HepG2 (cell line): ENCODE data around the gene TMEM217. TPM values are rescaled to one million over a fixed set of nuclear protein-coding genes. Genes with fewer than 3 reads are reported as not detected.

Experiments
- ARHGAP35 ChIP-seq: sonication (generic); formaldehyde crosslinking; IDR thresholded peaks from 2 replicates; pipeline ENCODE4 v1.9.0; 2022; ENCODE audit warnings: mild to moderate bottlenecking, inconsistent platforms, moderate library complexity, missing genetic modification reagents, borderline replicate concordance
- CAMTA2 ChIP-seq: sonication (generic); formaldehyde crosslinking; IDR thresholded peaks from 2 replicates; pipeline ENCODE4 v1.4.0; 2020; ENCODE audit warnings: mild to moderate bottlenecking, missing genetic modification reagents, borderline replicate concordance
- CC2D1A ChIP-seq: sonication (generic); formaldehyde crosslinking; IDR thresholded peaks from 2 replicates; pipeline ENCODE4 v1.8.1; 2023; ENCODE audit warnings: mild to moderate bottlenecking, missing genetic modification reagents
- CHD2 ChIP-seq: IDR thresholded peaks from 2 replicates; pipeline ENCODE4 v1.6.1; 2011; ENCODE audit warnings: low read depth, low read length, improper control_type of control experiment
- GPBP1L1 ChIP-seq: sonication (generic); formaldehyde crosslinking; IDR thresholded peaks from 2 replicates; pipeline ENCODE4 v1.5.0; 2020; ENCODE audit warnings: mild to moderate bottlenecking, missing genetic modification reagents
- GTF2F1 ChIP-seq: fragments of 150-350 bp; IDR thresholded peaks from 2 replicates; pipeline ENCODE4 v1.6.1; 2014; ENCODE audit warnings: low read length
- HDAC6 ChIP-seq: fragments of 200-600 bp; sonication (generic); IDR thresholded peaks from 2 replicates; pipeline ENCODE4 v1.7.0; 2017; ENCODE audit warnings: mild to moderate bottlenecking, antibody characterized with exemption, low read length, low read depth
- HNRNPL ChIP-seq: fragments of 200-400 bp; formaldehyde crosslinking; IDR thresholded peaks from 2 replicates; pipeline ENCODE4 v1.6.1; 2017; ENCODE audit warnings: mild to moderate bottlenecking, low read depth, low read length
- KDM5A ChIP-seq: fragments of 200-600 bp; sonication (generic); IDR thresholded peaks from 2 replicates; pipeline ENCODE4 v1.7.0; 2018; ENCODE audit warnings: antibody characterized with exemption, mild to moderate bottlenecking, low read length, borderline replicate concordance
- KLF15 ChIP-seq: sonication (generic); formaldehyde crosslinking; IDR thresholded peaks from 2 replicates; pipeline ENCODE4 v1.8.1; 2023; ENCODE audit warnings: borderline replicate concordance, mild to moderate bottlenecking, inconsistent platforms, missing genetic modification reagents, mixed read lengths
- NFE2L2 ChIP-seq: fragments of 150-350 bp; IDR thresholded peaks from 2 replicates; pipeline ENCODE4 v1.6.1; 2014; ENCODE audit warnings: low read length
- NR2F6 ChIP-seq, 2 experiments: IDR thresholded peaks; 2 replicates each; pipeline ENCODE4 v1.6.1; 2016; ENCODE audit warnings: antibody characterized with exemption in 1 of 2, mild to moderate bottlenecking in 1 of 2
- NRL ChIP-seq: sonication (generic); formaldehyde crosslinking; IDR thresholded peaks from 2 replicates; pipeline ENCODE4 v1.5.0; 2020; ENCODE audit warnings: missing genetic modification reagents, mild to moderate bottlenecking, moderate library complexity, borderline replicate concordance
- POGK ChIP-seq: sonication (generic); formaldehyde crosslinking; conservative IDR thresholded peaks from 2 replicates; pipeline ENCODE4 v1.8.0; 2022; ENCODE audit warnings: mild to moderate bottlenecking, moderate library complexity, missing genetic modification reagents
- SALL1 ChIP-seq: sonication (generic); formaldehyde crosslinking; IDR thresholded peaks from 2 replicates; pipeline ENCODE4 v1.8.0; 2022; ENCODE audit warnings: mild to moderate bottlenecking, missing genetic modification reagents
- SMAD1 ChIP-seq: sonication (generic); formaldehyde crosslinking; IDR thresholded peaks from 2 replicates; pipeline ENCODE4 v1.4.0; 2020; ENCODE audit warnings: missing genetic modification reagents, low read depth, mild to moderate bottlenecking, borderline replicate concordance
- SMC3 ChIP-seq: IDR thresholded peaks from 2 replicates; pipeline ENCODE4 v1.6.1; 2011; ENCODE audit warnings: low read length, improper control_type of control experiment
- SSRP1 ChIP-seq: IDR thresholded peaks from 2 replicates; pipeline ENCODE4 v1.6.1; 2016; ENCODE audit warnings: control low read depth
- STAG1 ChIP-seq: sonication (generic); formaldehyde crosslinking; IDR thresholded peaks from 2 replicates; pipeline ENCODE4 v1.4.0; 2020; ENCODE audit warnings: missing genetic modification reagents
- TAF1 ChIP-seq: sonication (generic); formaldehyde crosslinking; IDR thresholded peaks from 2 replicates; pipeline ENCODE4 v1.4.0; 2020; ENCODE audit warnings: missing genetic modification reagents
- TAF15 ChIP-seq: fragments of 200-400 bp; formaldehyde crosslinking; IDR thresholded peaks from one replicate; pipeline ENCODE4 v1.6.1; 2018; ENCODE audit warnings: mild to moderate bottlenecking, low read depth, low read length; ENCODE audit not compliant: poor library complexity, severe bottlenecking
- YEATS2 ChIP-seq: sonication (generic); formaldehyde crosslinking; IDR thresholded peaks from 2 replicates; pipeline ENCODE4 v1.4.0; 2020; ENCODE audit warnings: missing genetic modification reagents, borderline replicate concordance
- ZNF17 ChIP-seq: sonication (generic); formaldehyde crosslinking; IDR thresholded peaks from 2 replicates; pipeline ENCODE4 v1.5.0; 2020; ENCODE audit warnings: mild to moderate bottlenecking, missing genetic modification reagents
- ZNF274 ChIP-seq: sonication (generic); formaldehyde crosslinking; IDR thresholded peaks from 2 replicates; pipeline ENCODE4 v1.5.1; 2020; ENCODE audit warnings: mild to moderate bottlenecking, missing genetic modification reagents
- ZNF317 ChIP-seq: sonication (generic); formaldehyde crosslinking; IDR thresholded peaks from 2 replicates; pipeline ENCODE4 v1.5.0; 2020; ENCODE audit warnings: mild to moderate bottlenecking, missing genetic modification reagents
- ZNF354B ChIP-seq: sonication (generic); formaldehyde crosslinking; IDR thresholded peaks from 2 replicates; pipeline ENCODE4 v1.8.0; 2022; ENCODE audit warnings: mild to moderate bottlenecking, missing genetic modification reagents
- ZNF589 ChIP-seq: sonication (generic); formaldehyde crosslinking; conservative IDR thresholded peaks from 2 replicates; pipeline ENCODE4 v1.8.0; 2022; ENCODE audit warnings: mild to moderate bottlenecking, moderate library complexity, missing genetic modification reagents
- polyA plus RNA-seq, 8 experiments: library from polyadenylated mRNA; depleted of rRNA in 3 of 8; stranded (reverse) in 7 of 8; unstranded in 1 of 8; fragments of >200 nt; fragmentation: Illumina TruSeq in 4 of 8; extraction: Trizol in 4 of 8; gene quantifications; 2 replicates each; pipeline versions ENCODE4 v1.2.1 to v1.2.3, GENCODE V29; 2011 to 2016; ENCODE audit warnings: low read depth in 4 of 8, missing spikeins in 1 of 8, mixed read lengths in 1 of 8; ENCODE audit not compliant: insufficient read depth in 1 of 8
- total RNA-seq, 5 experiments: library from RNA; depleted of rRNA; stranded (reverse); fragments of >200 nt; fragmentation: Illumina TruSeq; extraction: Trizol; gene quantifications; 2 replicates each; pipeline ENCODE4 v1.2.3, GENCODE V29; 2016; ENCODE audit warnings: low read depth in 1 of 5
- TF ChIP-seq, protein P1 (sequence below): sonication (generic); formaldehyde crosslinking; IDR thresholded peaks from 2 replicates; pipeline ENCODE4 v1.5.0; 2020; ENCODE audit warnings: mild to moderate bottlenecking, low read depth, missing genetic modification reagents, borderline replicate concordance

The TMEM217 gene
- total and polyA plus RNA-seq, 2 of the 13 experiments (the other 11 are each of a cell fraction or from before 2014, with no cell fraction given) = 2.3 to 3.4 TPM

GRCh38 chr6:37171201-37171969 is 86.6 kb downstream of the TMEM217 start (continued):
- TF ChIP-seq YEATS2 (CRISPR knock-in tag) (0 out of 2 replicates have a peak, but pooled peaks have one; percentile 20), NFE2L2 (no peak), TAF15 (no peak), NRL (CRISPR knock-in tag) (no peak), ZNF589 (CRISPR knock-in tag) (0 out of 2 replicates have a peak, but pooled peaks have one; percentile 14), SMC3 (no peak), HNRNPL (0 out of 2 replicates have a peak, but pooled peaks have one; percentile 54), POGK (CRISPR knock-in tag) (peak; percentile 40; the same call in 1 of the 2 replicates), ARHGAP35 (CRISPR knock-in tag) (0 out of 2 replicates have a peak, but pooled peaks have one; percentile 1), KLF15 (no peak), SMAD1 (peak; percentile 47; the same call in 1 of the 2 replicates), GPBP1L1 (CRISPR knock-in tag) (no peak), TAF1 (CRISPR knock-in tag) (peak; percentile 61), KDM5A (peak; percentile 71), SSRP1 (CRISPR knock-in tag) (0 out of 2 replicates have a peak, but pooled peaks have one; percentile 16), SALL1 (CRISPR knock-in tag) (peak; percentile 52; the same call in 1 of the 2 replicates), CC2D1A (CRISPR knock-in tag) (no peak), ZNF274 (peak; percentile 59; the same call in 1 of the 2 replicates), NR2F6 (IDR thresholded peaks at IDR 0.05) (no peak), NR2F6 (CRISPR knock-in tag; IDR thresholded peaks at IDR 0.05) (no peak), GTF2F1 (no peak), ZNF17 (no peak), CAMTA2 (0 out of 2 replicates have a peak, but pooled peaks have one; percentile 3), HDAC6 (peak; percentile 93), CHD2 (no peak), ZNF354B (CRISPR knock-in tag) (peak; percentile 85; the same call in 1 of the 2 replicates), ZNF317 (CRISPR knock-in tag) (peak; percentile 66), STAG1 (CRISPR knock-in tag) (peak; percentile 4; the same call in 1 of the 2 replicates)
- TF ChIP-seq, protein P1, sequence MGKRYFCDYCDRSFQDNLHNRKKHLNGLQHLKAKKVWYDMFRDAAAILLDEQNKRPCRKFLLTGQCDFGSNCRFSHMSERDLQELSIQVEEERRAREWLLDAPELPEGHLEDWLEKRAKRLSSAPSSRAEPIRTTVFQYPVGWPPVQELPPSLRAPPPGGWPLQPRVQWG (CRISPR knock-in tag) = no peak; the same call in 1 of the 2 replicates
